IMR-90 (cell line): ENCODE results near the gene PRC1. TPM values are rescaled to one million over a fixed set of nuclear protein-coding genes. Genes with fewer than 3 reads are reported as not detected.
"Not testable (repeated sequence)": the region's sequence is repeated elsewhere in the genome, so short reads cannot be mapped to it uniquely, and the experiment has no call there.

Source experiments
- ATAC-seq: fragments of 200-7000 bp; cut with Tn5 transposase; 2 replicates; pipeline ENCODE4 v1.9.1; 2020; ENCODE audit warnings: low read depth, mild to moderate bottlenecking, moderate library complexity
- BruUV-seq: library from RNA; stranded (reverse); fragments of 400-500 nt; replicated peaks from 2 replicates; lab custom pipeline; 2021; lab: Mats Ljungman, UMichigan
- CTCF ChIA-PET: fragments of 300-600 bp; formaldehyde crosslinking; extraction: SDS; loops from one replicate; lab custom pipeline; 2021; ENCODE audit warnings: antibody characterized with exemption; lab: Yijun Ruan, JAX
- POLR2A ChIA-PET: fragments of 300-600 bp; sonication (Branson Sonifier 250); formaldehyde crosslinking; loops from one replicate; lab custom pipeline; 2022; ENCODE audit warnings: antibody characterized with exemption; ENCODE audit not compliant: unreplicated experiment; lab: Charles Lee
- DNase-seq: peaks from one replicate; pipeline ENCODE4 v3.0.0; 2013
- H2AFZ ChIP-seq: replicated peaks from 2 replicates; pipeline ENCODE3; 2013; ENCODE audit warnings: low read length, mild to moderate bottlenecking; ENCODE audit not compliant: poor library complexity
- H2AK5ac ChIP-seq: 2 replicates; pipeline ENCODE4 v1.6.1; 2013; ENCODE audit warnings: low read depth, low read length, inconsistent platforms
- H2AK9ac ChIP-seq: replicated peaks from 2 replicates; pipeline ENCODE3; 2013; ENCODE audit warnings: mild to moderate bottlenecking, low read depth, low read length, moderate library complexity; ENCODE audit not compliant: poor library complexity
- H2BK120ac ChIP-seq: 2 replicates; pipeline ENCODE4 v1.6.1; 2013; ENCODE audit warnings: low read depth, low read length, inconsistent platforms
- H2BK15ac ChIP-seq: 3 replicates; pipeline ENCODE4 v1.6.1; 2013; ENCODE audit warnings: low read depth, low read length, inconsistent platforms
- H2BK20ac ChIP-seq: 2 replicates; pipeline ENCODE4 v1.6.1; 2013; ENCODE audit warnings: low read depth, mild to moderate bottlenecking, inconsistent platforms, low read length, moderate library complexity
- H2BK5ac ChIP-seq: 2 replicates; pipeline ENCODE4 v1.6.1; 2013; ENCODE audit warnings: mild to moderate bottlenecking, low read depth, low read length, inconsistent platforms; ENCODE audit not compliant: poor library complexity, severe bottlenecking
- H3K14ac ChIP-seq: replicated peaks from 2 replicates; pipeline ENCODE4 v1.6.1; 2013; ENCODE audit warnings: low read depth, low read length, inconsistent platforms
- H3K18ac ChIP-seq: 2 replicates; pipeline ENCODE4 v1.6.1; 2013; ENCODE audit warnings: low read depth, low read length, control low read depth
- H3K23ac ChIP-seq: 2 replicates; pipeline ENCODE4 v1.6.1; 2013; ENCODE audit warnings: low read depth, low read length, inconsistent platforms
- H3K27ac ChIP-seq: 2 replicates; pipeline ENCODE4 v1.5.1; 2013; ENCODE audit warnings: mild to moderate bottlenecking, control low read depth, low read length; ENCODE audit not compliant: insufficient read depth
- H3K27me3 ChIP-seq: 2 replicates; pipeline ENCODE4 v1.6.1; 2013; ENCODE audit warnings: low read length; ENCODE audit not compliant: control insufficient read depth, insufficient read depth
- H3K36me3 ChIP-seq: 2 replicates; pipeline ENCODE4 v1.6.1; 2013; ENCODE audit warnings: low read length, mixed read lengths; ENCODE audit not compliant: control insufficient read depth, insufficient read depth
- H3K4ac ChIP-seq: 2 replicates; pipeline ENCODE4 v1.6.1; 2013; ENCODE audit warnings: low read depth, low read length, inconsistent platforms
- H3K4me1 ChIP-seq: 2 replicates; pipeline ENCODE4 v1.6.1; 2013; ENCODE audit warnings: low read length, mixed read lengths; ENCODE audit not compliant: control insufficient read depth, insufficient read depth
- H3K4me2 ChIP-seq: 2 replicates; pipeline ENCODE4 v1.6.1; 2013; ENCODE audit warnings: low read depth, mild to moderate bottlenecking, control low read depth, low read length, moderate library complexity
- H3K4me3 ChIP-seq: 2 replicates; pipeline ENCODE4 v1.5.1; 2013; ENCODE audit warnings: low read depth, mild to moderate bottlenecking, control low read depth, low read length, moderate library complexity; ENCODE audit not compliant: insufficient read depth
- H3K56ac ChIP-seq: 2 replicates; pipeline ENCODE4 v1.6.1; 2013; ENCODE audit warnings: low read length, inconsistent platforms; ENCODE audit not compliant: insufficient read depth; ENCODE audit errors: extremely low read depth
- H3K79me1 ChIP-seq, 2 experiments: 2 replicates each; pipeline ENCODE4 v1.6.1; 2013; ENCODE audit warnings: low read length in 2 of 2, inconsistent platforms in 1 of 2, low read depth in 1 of 2
- H3K9ac ChIP-seq: 2 replicates; pipeline ENCODE4 v1.6.1; 2013; ENCODE audit warnings: low read depth, low read length, control low read depth
- H3K9me1 ChIP-seq: 2 replicates; pipeline ENCODE4 v1.6.1; 2013; ENCODE audit warnings: low read length, inconsistent platforms; ENCODE audit not compliant: insufficient read depth
- H3K9me3 ChIP-seq: 2 replicates; pipeline ENCODE4 v1.6.1; 2013; ENCODE audit warnings: low read length; ENCODE audit not compliant: control insufficient read depth, insufficient read depth
- H4K20me1 ChIP-seq: 2 replicates; pipeline ENCODE4 v1.6.1; 2013; ENCODE audit warnings: low read length, inconsistent platforms; ENCODE audit not compliant: insufficient read depth
- H4K5ac ChIP-seq: 2 replicates; pipeline ENCODE4 v1.6.1; 2013; ENCODE audit warnings: mild to moderate bottlenecking, low read depth, low read length, control low read depth
- H4K8ac ChIP-seq, 2 experiments: 2 replicates each; pipeline ENCODE4 v1.6.1; 2013; ENCODE audit warnings: low read depth in 2 of 2, low read length in 2 of 2, control low read depth in 1 of 2, inconsistent platforms in 1 of 2
- H4K91ac ChIP-seq: 2 replicates; pipeline ENCODE4 v1.6.1; 2013; ENCODE audit warnings: low read depth, low read length, inconsistent platforms; ENCODE audit not compliant: insufficient read depth
- CTCF ChIP-seq: conservative IDR thresholded peaks from 2 replicates; pipeline ENCODE4 v1.5.1; 2012; ENCODE audit warnings: mild to moderate bottlenecking, low read depth, low read length, improper control_type of control experiment
- ELK1 ChIP-seq: fragments of 150-350 bp; IDR thresholded peaks from 2 replicates; pipeline ENCODE4 v1.6.1; 2016; ENCODE audit warnings: low read depth, mild to moderate bottlenecking, low read length, moderate library complexity, borderline replicate concordance
- MAZ ChIP-seq: IDR thresholded peaks from 2 replicates; pipeline ENCODE4 v1.6.1; 2012; ENCODE audit warnings: low read depth, mild to moderate bottlenecking, low read length, improper control_type of control experiment, moderate library complexity, borderline replicate concordance
- RAD21 ChIP-seq: IDR thresholded peaks from 2 replicates; pipeline ENCODE4 v1.6.1; 2012; ENCODE audit warnings: low read length, improper control_type of control experiment
- WGBS, 2 experiments: methylation state at CpG; one replicate each; pipeline versions ENCODE4 v1.1.5 to v1.1.7; 2013; ENCODE audit warnings: missing lambda C conversion rate in 2 of 2; ENCODE audit not compliant: insufficient read length in 1 of 2; ENCODE audit errors: extremely low coverage in 2 of 2; 5-methylcytosine and 5-hydroxymethylcytosine counted together
- dilution Hi-C: fragments of 300-500 bp; cut with HindIII; formaldehyde crosslinking; loops from one replicate; pipeline ENCODE4 v1.14.3; 2018; ENCODE audit warnings: low sequenced_read_pairs; ENCODE audit not compliant: unreplicated experiment
- in situ Hi-C: fragments of 300-500 bp; cut with MboI; formaldehyde crosslinking; loops from 3 replicates; pipeline ENCODE4 v1.14.3; 2019; ENCODE audit warnings: low sequenced_read_pairs, inconsistent platforms, mixed read lengths
- intact Hi-C: fragments of 100-400 bp; cut with micrococcal nuclease; formaldehyde crosslinking; loops from 2 replicates; pipeline ENCODE4 v1.10.0; 2022
- polyA plus RNA-seq, 3 experiments: library from polyadenylated mRNA; depleted of rRNA; stranded (reverse); fragments of >200 nt; gene quantifications; 2 replicates each; pipeline ENCODE4 v1.2.3, GENCODE V29; 2012; ENCODE audit warnings: low replicate concordance in 1 of 3
- total RNA-seq: library from RNA; depleted of rRNA; stranded (reverse); fragments of >200 nt; gene quantifications from 2 replicates; pipeline ENCODE4 v1.2.3, GENCODE V29; 2012

Gene PRC1
- total and polyA plus RNA-seq, 2 of the 4 experiments (the other 2 are of a cell fraction), result 131 to 148 TPM

- H3K9ac ChIP-seq, result no peak overlapping the region
- H2AK9ac ChIP-seq, result no peak overlapping the region
- BruUV-seq, result no TSS peak
- no peak overlapping the region for H2BK20ac ChIP-seq
- H3K23ac ChIP-seq, result no peak overlapping the region
- H4K8ac ChIP-seq, result no peak overlapping the region
- H3K18ac ChIP-seq, result no peak overlapping the region
- peaks cover 6% of the 10 kb centered on the region; the same call in 1 of the 2 replicates for H3K9me1 ChIP-seq
- CTCF ChIA-PET, result no interaction called here
- H3K4ac ChIP-seq, result no peak overlapping the region
- intact Hi-C loops (no loop called here), dilution Hi-C loops (no loop called here), in situ Hi-C loops (no loop called here)
- no peak for DNase-seq
- H3K4me3 ChIP-seq, result no peak overlapping the region
- no peak overlapping the region for H3K4me2 ChIP-seq
- no peaks in the 10 kb centered on the region for H3K9me3 ChIP-seq
- ATAC-seq, result no peak
- no peak overlapping the region; the same call in 1 of the 2 replicates for H3K56ac ChIP-seq
- 20% methylated on average over 1 of the region's 5 CpGs; no CpG with 5 or more reads in 1 of the 2 experiments for WGBS, 2 experiments
- TF ChIP-seq MAZ, result no peak
- TF ChIP-seq CTCF, result no peak
- TF ChIP-seq RAD21, result no peak
- no peak for TF ChIP-seq ELK1
- no peaks in the 10 kb centered on the region for H3K4me1 ChIP-seq
- no peak overlapping the region for H3K27ac ChIP-seq
- no peak overlapping the region for H4K5ac ChIP-seq
- H3K27me3 ChIP-seq, result no peaks in the 10 kb centered on the region
- H2AK5ac ChIP-seq, result no peak overlapping the region
- peaks cover 15 to 52% of the 10 kb centered on the region in 2 experiments for H3K79me1 ChIP-seq
- H2BK5ac ChIP-seq, result no peak overlapping the region
- no peaks in the 10 kb centered on the region; the same call in 1 of the 2 replicates for H4K20me1 ChIP-seq
- H4K91ac ChIP-seq, result no peak overlapping the region
- no peak overlapping the region for H2AFZ ChIP-seq
- H2BK15ac ChIP-seq, result no peak overlapping the region
- H2BK120ac ChIP-seq, result no peak overlapping the region
- H3K36me3 ChIP-seq, result peaks cover 15% of the 10 kb centered on the region
- POLR2A ChIA-PET, result no interaction called here
- H3K14ac ChIP-seq, result no peak overlapping the region
Observed at GRCh38 chr15:91017716-91018115, 23.4 kb upstream of the PRC1 start.

- H4K20me1 ChIP-seq, H2BK20ac ChIP-seq, H3K4ac ChIP-seq, H3K56ac ChIP-seq, in situ Hi-C loops, CTCF ChIA-PET, H2AK5ac ChIP-seq, H2BK5ac ChIP-seq, H3K4me2 ChIP-seq, DNase-seq, H3K9me1 ChIP-seq, H2AFZ ChIP-seq, H3K9ac ChIP-seq, intact Hi-C loops, H2AK9ac ChIP-seq, H3K27ac ChIP-seq, H4K5ac ChIP-seq, POLR2A ChIA-PET, H3K27me3 ChIP-seq, H3K23ac ChIP-seq, dilution Hi-C loops, H3K4me1 ChIP-seq, BruUV-seq, H3K18ac ChIP-seq, H4K91ac ChIP-seq, H2BK120ac ChIP-seq, H2BK15ac ChIP-seq, ATAC-seq, H4K8ac ChIP-seq, H3K14ac ChIP-seq, H3K9me3 ChIP-seq, H3K4me3 ChIP-seq: not testable (repeated sequence)
- Histone ChIP-seq H3K79me1 (peaks cover 8 to 24% of the 10 kb centered on the region in 2 experiments; a peak in 3 of 4 replicates), H3K36me3 (peaks cover 28% of the 10 kb centered on the region)
- WGBS, 2 experiments, result no CpG with 5 or more reads among the region's 10 CpGs
Observed at GRCh38 chr15:91013701-91014100, 19.4 kb upstream of the PRC1 start.
